Suppressor macrophage treated with lipopolysaccharide for 1 hour (primary cell): ENCODE data around the gene INPP5D.
A peak's percentile ranks its signal among the peaks of the same experiment; 100 is the strongest.
"Not testable (repeated sequence)": the region's sequence is repeated elsewhere in the genome, so short reads cannot be mapped to it uniquely, and the experiment has no call there.

Source experiments
- DNase-seq, 3 donors: peaks; one replicate each; pipeline ENCODE4 v3.0.0-alpha.2; 2020 to 2022

INPP5D gene

GRCh38 chr2:233119123-233119522, 59.0 kb downstream of the INPP5D start:
- DNase-seq = no peak

GRCh38 chr2:233119806-233120205, 59.7 kb downstream of the INPP5D start:
- no peak for DNase-seq

GRCh38 chr2:233120459-233120858, 60.3 kb downstream of the INPP5D start:
- DNase-seq = no peak

- no peak for DNase-seq
Measured at GRCh38 chr2:233121856-233122255, 61.7 kb downstream of the INPP5D start.

- DNase-seq = no peak
Measured at GRCh38 chr2:233122541-233122940, 62.4 kb downstream of the INPP5D start.

- not testable (repeated sequence) for DNase-seq
Measured at GRCh38 chr2:233123576-233123975, 63.4 kb downstream of the INPP5D start.

GRCh38 chr2:233124421-233125080, 64.4 kb downstream of the INPP5D start:
- peak; percentile 40 to 53 (median 44) for DNase-seq

GRCh38 chr2:233125455-233126065, 65.4 kb downstream of the INPP5D start:
- DNase-seq = no peak

GRCh38 chr2:233129351-233129978, 69.3 kb downstream of the INPP5D start:
- DNase-seq = peak in 2 of 3 donors; percentile 7 to 17

- DNase-seq = no peak
Measured at GRCh38 chr2:233130024-233130423, 69.9 kb downstream of the INPP5D start.

GRCh38 chr2:233130481-233131020, 70.4 kb downstream of the INPP5D start:
- no peak for DNase-seq

- DNase-seq = no peak
Measured at GRCh38 chr2:233131936-233132720, 72.0 kb downstream of the INPP5D start.

GRCh38 chr2:233133239-233133638, 73.1 kb downstream of the INPP5D start:
- no peak for DNase-seq

- no peak for DNase-seq
Measured at GRCh38 chr2:233135421-233135820, 75.3 kb downstream of the INPP5D start.

GRCh38 chr2:233137040-233137439, 76.9 kb downstream of the INPP5D start:
- DNase-seq = no peak

- DNase-seq = no peak
Measured at GRCh38 chr2:233140077-233140585, 80.0 kb downstream of the INPP5D start.

- no peak for DNase-seq
Measured at GRCh38 chr2:233140978-233141377, 80.8 kb downstream of the INPP5D start.

- DNase-seq = no peak
Measured at GRCh38 chr2:233141901-233142300, 81.8 kb downstream of the INPP5D start.

GRCh38 chr2:233142355-233142897, 82.3 kb downstream of the INPP5D start:
- no peak for DNase-seq

GRCh38 chr2:233143700-233144331, 83.7 kb downstream of the INPP5D start:
- DNase-seq = no peak

- no peak for DNase-seq
Measured at GRCh38 chr2:233145726-233146125, 85.6 kb downstream of the INPP5D start.

GRCh38 chr2:233146194-233146593, 86.1 kb downstream of the INPP5D start:
- DNase-seq = no peak
